ENCODE data around the gene PAEP. TPM values are rescaled to one million over a fixed set of nuclear protein-coding genes. Genes with fewer than 3 reads are reported as not detected.
"Not testable (repeated sequence)": the region's sequence is repeated elsewhere in the genome, so short reads cannot be mapped to it uniquely, and the experiment has no call there.

Gene PAEP
- total RNA-seq (not detected), polyA plus RNA-seq (not detected)
- long read RNA-seq, donor 1: 0 reads
- long read RNA-seq, donor 2: 0 reads
- long read RNA-seq, donor 3: 0 reads
- long read RNA-seq, donor 4: 0 reads
- long read RNA-seq, donor 5: 0 reads
- long read RNA-seq, donor 6: 0 reads
- long read RNA-seq, donor 7: 0 reads
- long read RNA-seq, donor 8: 0 reads
- long read RNA-seq, donor 9: 0 reads
- long read RNA-seq, donor 10: 0 reads

DNA sequence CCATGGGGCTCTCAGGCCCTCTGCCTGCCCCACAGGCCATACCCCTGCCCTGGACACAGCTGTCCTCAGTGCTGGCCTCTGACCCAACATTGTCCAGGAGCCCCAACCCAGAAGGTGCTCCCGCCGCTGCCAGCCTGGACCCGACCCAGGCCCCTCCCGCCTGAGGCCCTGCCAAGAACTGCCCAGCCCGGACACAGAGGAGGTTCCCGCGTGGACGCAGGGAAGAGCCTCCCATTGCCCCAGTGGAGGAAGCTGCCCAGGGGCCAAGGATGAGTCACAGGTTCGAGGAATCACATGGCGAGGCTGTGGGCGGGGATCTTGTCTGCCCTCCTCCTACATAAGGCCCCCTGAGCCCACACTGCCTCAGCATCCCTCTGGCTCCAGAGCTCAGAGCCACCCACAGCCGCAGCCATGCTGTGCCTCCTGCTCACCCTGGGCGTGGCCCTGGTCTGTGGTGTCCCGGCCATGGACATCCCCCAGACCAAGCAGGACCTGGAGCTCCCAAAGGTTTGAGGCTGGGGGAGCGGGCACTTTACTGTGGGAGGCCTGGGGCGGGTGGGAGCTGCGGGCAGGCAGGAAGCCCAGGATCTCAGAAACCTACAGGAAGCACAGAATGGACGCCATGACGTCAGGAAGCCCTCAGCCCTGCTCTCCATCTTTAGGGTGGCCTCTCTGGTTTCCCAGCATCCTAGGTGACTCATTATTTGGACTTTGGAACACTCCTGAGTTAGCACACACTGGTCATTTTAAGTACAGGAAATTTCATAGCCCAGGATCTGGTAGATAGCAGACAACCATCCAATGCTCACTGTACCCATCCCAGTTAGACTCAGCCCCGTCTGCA is at the start of gene PAEP:
Gene PAEP, plus strand, starts transcription at position 366 of the 844 bp plus-strand sequence.
- intact Hi-C loops (cut with DNase I; ENCODE audit: low total_unique reads): no loop called here
- TF ChIP-seq EP300 (IDR thresholded peaks at IDR 0.05) (no peak), POLR2AphosphoS5 (IDR thresholded peaks at IDR 0.05) (no peak), POLR2A (IDR thresholded peaks at IDR 0.05) (no peak)
- TF ChIP-seq, protein P1, sequence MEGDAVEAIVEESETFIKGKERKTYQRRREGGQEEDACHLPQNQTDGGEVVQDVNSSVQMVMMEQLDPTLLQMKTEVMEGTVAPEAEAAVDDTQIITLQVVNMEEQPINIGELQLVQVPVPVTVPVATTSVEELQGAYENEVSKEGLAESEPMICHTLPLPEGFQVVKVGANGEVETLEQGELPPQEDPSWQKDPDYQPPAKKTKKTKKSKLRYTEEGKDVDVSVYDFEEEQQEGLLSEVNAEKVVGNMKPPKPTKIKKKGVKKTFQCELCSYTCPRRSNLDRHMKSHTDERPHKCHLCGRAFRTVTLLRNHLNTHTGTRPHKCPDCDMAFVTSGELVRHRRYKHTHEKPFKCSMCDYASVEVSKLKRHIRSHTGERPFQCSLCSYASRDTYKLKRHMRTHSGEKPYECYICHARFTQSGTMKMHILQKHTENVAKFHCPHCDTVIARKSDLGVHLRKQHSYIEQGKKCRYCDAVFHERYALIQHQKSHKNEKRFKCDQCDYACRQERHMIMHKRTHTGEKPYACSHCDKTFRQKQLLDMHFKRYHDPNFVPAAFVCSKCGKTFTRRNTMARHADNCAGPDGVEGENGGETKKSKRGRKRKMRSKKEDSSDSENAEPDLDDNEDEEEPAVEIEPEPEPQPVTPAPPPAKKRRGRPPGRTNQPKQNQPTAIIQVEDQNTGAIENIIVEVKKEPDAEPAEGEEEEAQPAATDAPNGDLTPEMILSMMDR (IDR thresholded peaks at IDR 0.05): no peak
- no peaks in the 10 kb centered on the region for H3K4me1 ChIP-seq
- no peak for DNase-seq
- peaks cover 0 to 65% (median 19%) of the 10 kb centered on the region in 3 donors for H3K27me3 ChIP-seq
- H3K27ac ChIP-seq: no peak within 1 kb of the TSS
- peaks cover 0 to 13% (median 6%) of the 10 kb centered on the region in 4 donors for H3K9me3 ChIP-seq
- no peaks in the 10 kb centered on the region for H3K36me3 ChIP-seq
- WGBS, 5 donors: 68 to 89% (median 80%) methylated on average over 11 to 20 of the region's 20 CpGs
- H3K4me3 ChIP-seq: no peak within 1 kb of the TSS

DNA sequence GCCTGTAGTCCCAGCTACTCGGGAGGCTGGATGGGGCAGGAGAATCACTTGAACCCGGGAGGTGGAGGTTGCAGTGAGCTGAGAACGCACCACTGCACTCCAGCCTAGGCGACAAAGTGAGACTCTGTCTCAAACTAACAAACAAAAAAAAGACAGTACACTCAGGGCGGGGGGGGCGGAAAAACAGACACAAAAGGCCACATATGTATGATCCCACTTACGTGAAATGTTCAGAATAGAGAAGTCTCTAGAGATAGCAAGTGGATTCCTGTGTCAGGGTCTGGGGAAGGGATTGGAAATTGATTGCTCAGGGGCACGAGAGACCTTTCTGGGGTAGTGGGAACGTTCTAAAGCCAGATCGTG is 49.3 kb upstream of the PAEP start:
- H3K9me3 ChIP-seq: peaks cover 0 to 18% (median 12%) of the 10 kb centered on the region in 4 donors
- no peaks in the 10 kb centered on the region for H3K4me1 ChIP-seq
- no peak overlapping the region for H3K4me3 ChIP-seq
- 73 to 80% (median 75%) methylated on average over 10 of the region's 10 CpGs for WGBS, 5 donors
- intact Hi-C loops (cut with DNase I; ENCODE audit: low total_unique reads): no loop called here
- H3K27me3 ChIP-seq: peaks cover 0 to 22% (median 0%) of the 10 kb centered on the region in 3 donors
- no peaks in the 10 kb centered on the region for H3K36me3 ChIP-seq
- no peak overlapping the region for H3K27ac ChIP-seq
- no peak for DNase-seq
- no peak for TF ChIP-seq EP300 (IDR thresholded peaks at IDR 0.05)
- no peak for TF ChIP-seq POLR2A (IDR thresholded peaks at IDR 0.05)
- no peak for TF ChIP-seq POLR2AphosphoS5 (IDR thresholded peaks at IDR 0.05)
- TF ChIP-seq, protein P1 (IDR thresholded peaks at IDR 0.05): no peak

- Histone ChIP-seq H3K4me1 (no peaks in the 10 kb centered on the region), H3K4me3 (no peak overlapping the region), H3K36me3 (no peaks in the 10 kb centered on the region), H3K27ac (no peak overlapping the region), H3K27me3 (peaks cover 0 to 22% (median 0%) of the 10 kb centered on the region in 3 donors), H3K9me3 (peaks cover 0 to 18% (median 12%) of the 10 kb centered on the region in 4 donors)
- DNase-seq: no peak
- WGBS, 5 donors: 32 to 62% (median 52%) methylated on average over 7 of the region's 7 CpGs
- intact Hi-C loops (cut with DNase I; ENCODE audit: low total_unique reads): no loop called here
- TF ChIP-seq, protein P1 (IDR thresholded peaks at IDR 0.05): no peak
- no peak for TF ChIP-seq EP300 (IDR thresholded peaks at IDR 0.05)
Observed at GRCh38 chr9:135512904-135513303, 48.7 kb upstream of the PAEP start.

DNA sequence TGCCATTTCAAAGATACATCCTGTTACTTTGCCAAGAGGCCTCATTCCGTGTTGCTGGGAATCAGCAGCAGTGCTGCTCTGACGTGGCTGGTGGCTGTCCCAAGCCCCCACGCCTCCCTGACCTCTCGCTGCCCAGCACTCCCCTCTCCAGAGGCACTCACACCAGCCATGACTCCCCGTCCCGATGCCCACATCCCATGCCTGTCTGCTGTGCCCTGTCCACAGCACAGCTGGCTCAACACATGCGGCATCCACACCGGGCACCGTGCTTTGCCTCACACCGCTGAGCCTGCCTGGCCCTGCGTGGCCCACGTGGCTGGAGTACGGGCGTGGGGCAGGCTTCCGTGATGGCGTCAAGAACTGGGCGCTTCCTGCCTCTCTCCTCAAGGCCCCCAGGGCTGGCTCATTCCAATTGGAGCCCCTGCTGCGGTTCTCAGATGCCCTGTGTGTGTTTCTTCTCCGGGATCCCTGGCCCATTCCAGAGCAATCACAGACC is 48.2 kb upstream of the PAEP start:
- no peak overlapping the region for H3K4me3 ChIP-seq
- H3K36me3 ChIP-seq: no peaks in the 10 kb centered on the region
- 72 to 86% (median 82%) methylated on average over 15 to 19 of the region's 19 CpGs for WGBS, 5 donors
- H3K27me3 ChIP-seq: peaks cover 0 to 22% (median 0%) of the 10 kb centered on the region in 3 donors
- H3K9me3 ChIP-seq: peaks cover 0 to 16% (median 12%) of the 10 kb centered on the region in 4 donors
- TF ChIP-seq EP300 (IDR thresholded peaks at IDR 0.05) (no peak), POLR2A (IDR thresholded peaks at IDR 0.05) (no peak), POLR2AphosphoS5 (IDR thresholded peaks at IDR 0.05) (no peak)
- TF ChIP-seq, protein P1 (IDR thresholded peaks at IDR 0.05): no peak
- H3K27ac ChIP-seq: no peak overlapping the region
- peak in 1 of 2 donors; percentile 16 for DNase-seq
- H3K4me1 ChIP-seq: no peaks in the 10 kb centered on the region
- intact Hi-C loops (cut with DNase I; ENCODE audit: low total_unique reads): no loop called here

DNA sequence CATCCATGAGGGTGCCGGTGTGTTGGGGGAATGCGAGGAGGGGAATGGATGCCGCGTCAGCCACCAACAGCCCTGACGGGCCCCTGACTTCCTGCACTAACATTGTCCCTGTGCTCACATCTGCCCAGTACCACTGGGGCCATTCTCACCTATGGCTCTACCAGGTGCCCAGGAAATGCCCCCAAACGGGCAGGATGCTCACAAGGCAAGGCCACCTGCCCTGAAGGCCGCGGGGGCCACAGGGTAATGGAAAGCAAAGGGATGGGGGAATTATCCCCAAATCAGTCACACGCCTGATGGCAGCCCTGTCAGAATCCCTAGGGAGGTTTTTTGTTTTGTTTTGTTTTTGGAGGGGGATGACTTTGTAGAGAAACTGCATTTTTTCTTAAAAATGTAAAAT is 47.6 kb upstream of the PAEP start:
- not testable (repeated sequence) for DNase-seq

More for the DNA sequence above, 47.6 kb upstream of the PAEP start:
- H3K27ac ChIP-seq; H3K4me3 ChIP-seq; H3K4me1 ChIP-seq; intact Hi-C loops (cut with DNase I; ENCODE audit: low total_unique reads); H3K36me3 ChIP-seq: not testable (repeated sequence)
- 72 to 90% (median 85%) methylated on average over 5 to 9 of the region's 9 CpGs for WGBS, 5 donors
- peaks cover 0 to 22% (median 0%) of the 10 kb centered on the region in 3 donors for H3K27me3 ChIP-seq
- H3K9me3 ChIP-seq: peaks cover 0 to 11% (median 7%) of the 10 kb centered on the region in 4 donors
